Activated CD8-positive, alpha-beta memory T cell treated with anti-CD3 and anti-CD28 coated beads, Interleukin-2, amount 10 ng/mL, durations not matched to agents 7 days and 5 days (primary cell): ENCODE data around the gene NGFR. TPM values are rescaled to one million over a fixed set of nuclear protein-coding genes. Genes with fewer than 3 reads are reported as not detected.

ENCODE experiments used
- ATAC-seq: fragments of 150-1000 bp; cut with Tn5 transposase; one replicate; pipeline ENCODE4 v1.10.0; 2021; ENCODE audit warnings: moderate library complexity
- CTCF ChIA-PET: fragments of 350-600 bp; sonication (Branson Sonifier 250); formaldehyde crosslinking; loops from one replicate; lab custom pipeline; 2021; ENCODE audit warnings: antibody characterized with exemption; lab: Charles Lee
- DNase-seq: peaks from one replicate; pipeline ENCODE4 v3.0.0-alpha.2; 2020
- H3K27ac Mint-ChIP-seq: one replicate; pipeline ENCODE4 v1.8.0; 2021; ENCODE audit warnings: mild to moderate bottlenecking, mixed read lengths
- H3K27me3 Mint-ChIP-seq: one replicate; pipeline ENCODE4 v1.8.0; 2021; ENCODE audit warnings: mixed read lengths
- H3K36me3 Mint-ChIP-seq: one replicate; pipeline ENCODE4 v1.8.0; 2021; ENCODE audit warnings: mild to moderate bottlenecking, mixed read lengths
- H3K4me1 Mint-ChIP-seq: one replicate; pipeline ENCODE4 v1.8.0; 2021; ENCODE audit warnings: mixed read lengths
- H3K4me3 Mint-ChIP-seq: one replicate; pipeline ENCODE4 v1.8.0; 2021; ENCODE audit warnings: mild to moderate bottlenecking, moderate library complexity, mixed read lengths
- H3K9me3 Mint-ChIP-seq: one replicate; pipeline ENCODE4 v1.8.0; 2022; ENCODE audit warnings: low read depth, mixed read lengths
- total RNA-seq, 2 experiments: library from RNA; stranded (reverse); gene quantifications; one replicate each; pipeline ENCODE4 v1.2.3, GENCODE V29; 2021

Gene NGFR
- total RNA-seq, 2 experiments from 2014 or later, result 0.07 to 0.20 TPM

DNA sequence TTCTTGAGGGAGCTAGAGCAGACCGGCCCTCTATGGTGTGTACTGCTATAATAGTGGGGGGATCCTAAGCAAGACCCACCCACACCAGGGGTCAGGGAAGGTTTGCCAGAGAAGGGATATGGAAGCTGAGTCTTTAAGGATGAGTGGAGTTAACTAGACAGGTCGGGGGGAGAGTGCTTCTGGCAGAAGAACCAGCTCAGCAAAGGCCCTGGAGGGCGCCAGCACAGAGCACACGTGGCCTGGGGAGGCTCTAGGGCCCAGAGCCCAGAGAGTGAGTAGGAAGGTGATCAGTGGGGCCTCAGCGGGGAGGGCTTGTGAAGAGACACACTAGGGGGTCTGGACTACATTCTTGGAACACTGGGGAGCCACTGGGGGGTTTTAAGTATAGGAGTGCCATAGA lies 21.1 kb downstream of the NGFR start:
- no peak overlapping the region for H3K4me3 Mint-ChIP-seq
- CTCF ChIA-PET, result interaction anchor here (1.3 to 1.8 kb wide), 2 partner anchors 41 to 482 kb away, joined by 3 to 6 read pairs; no protein-coding TSS in a partner anchor
- ATAC-seq (no peak), DNase-seq (no peak)
- H3K4me1 Mint-ChIP-seq, result peaks cover 2% of the 10 kb centered on the region
- H3K27ac Mint-ChIP-seq, result no peak overlapping the region
- H3K9me3 Mint-ChIP-seq, result no peaks in the 10 kb centered on the region
- no peaks in the 10 kb centered on the region for H3K36me3 Mint-ChIP-seq
- peaks cover 5% of the 10 kb centered on the region for H3K27me3 Mint-ChIP-seq

DNA sequence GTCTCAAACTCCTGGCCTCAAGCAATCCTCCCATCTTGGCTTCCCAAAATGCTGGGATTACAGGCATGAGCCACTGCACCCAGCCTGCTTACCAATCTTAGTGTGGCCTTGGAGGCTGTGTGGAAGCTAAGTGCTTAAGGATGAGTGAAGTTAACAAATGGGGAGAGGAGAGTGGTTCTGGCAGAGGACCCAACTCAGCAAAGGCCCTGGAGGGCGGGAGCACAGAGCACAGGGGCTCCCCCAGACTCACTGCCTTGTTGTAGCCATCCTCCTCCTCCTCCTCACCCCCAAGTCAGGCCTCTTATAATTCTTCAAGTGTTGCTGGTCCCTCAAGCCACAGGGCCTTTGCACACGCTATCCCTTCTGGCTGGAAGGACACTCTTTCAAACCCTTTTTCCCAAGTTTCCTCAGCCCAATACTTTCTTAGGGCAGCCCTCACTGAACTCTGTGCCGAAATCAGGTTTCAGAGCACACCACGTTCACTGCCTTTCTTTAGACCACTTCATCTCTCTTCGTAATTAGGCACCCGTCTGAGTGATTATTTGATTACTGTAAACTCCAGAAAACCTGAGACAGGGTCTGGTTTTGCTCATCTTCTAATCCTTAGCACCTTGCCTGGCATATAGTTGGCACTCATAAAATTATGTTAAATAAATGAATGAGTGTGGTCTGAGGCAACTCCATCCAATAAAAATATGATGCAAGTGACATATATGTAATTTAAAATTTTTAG lies 23.4 kb downstream of the NGFR start:
- no peaks in the 10 kb centered on the region for H3K36me3 Mint-ChIP-seq
- H3K9me3 Mint-ChIP-seq, result no peaks in the 10 kb centered on the region
- H3K4me3 Mint-ChIP-seq, result no peak overlapping the region
- H3K27me3 Mint-ChIP-seq, result peaks cover 6% of the 10 kb centered on the region
- H3K27ac Mint-ChIP-seq, result no peak overlapping the region
- peaks cover 3% of the 10 kb centered on the region for H3K4me1 Mint-ChIP-seq
- CTCF ChIA-PET, result no interaction called here
- ATAC-seq (no peak), DNase-seq (no peak)

DNA sequence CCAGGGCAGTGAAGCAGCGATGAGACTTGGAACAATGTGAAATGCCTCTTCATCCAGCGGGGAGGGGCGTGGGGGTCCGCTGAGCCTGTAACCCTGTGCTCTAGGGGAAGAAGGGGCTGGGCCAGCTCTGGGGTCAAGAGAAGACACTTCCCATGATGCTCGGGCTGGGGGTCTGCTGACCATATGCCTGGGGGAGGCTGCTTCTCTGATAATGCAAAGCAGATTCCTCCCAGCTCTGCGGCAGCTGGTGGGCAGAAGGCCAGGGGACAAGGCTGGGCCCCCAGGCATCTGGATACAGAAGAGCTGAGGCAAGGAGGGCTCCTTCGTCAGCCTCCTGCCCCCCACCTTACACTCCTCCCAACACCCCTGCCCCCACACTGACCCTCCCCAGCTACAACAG lies 24.7 kb downstream of the NGFR start:
- Mint-ChIP-seq H3K36me3 (no peaks in the 10 kb centered on the region), H3K27ac (no peak overlapping the region), H3K27me3 (peaks cover 6% of the 10 kb centered on the region), H3K4me1 (peaks cover 5% of the 10 kb centered on the region), H3K4me3 (no peak overlapping the region), H3K9me3 (no peaks in the 10 kb centered on the region)
- CTCF ChIA-PET, result interaction anchor here (1.1 to 1.3 kb wide), 2 partner anchors 38 to 84 kb away, joined by 3 read pairs; no protein-coding TSS in a partner anchor
- ATAC-seq, result no peak
- no peak for DNase-seq

DNA sequence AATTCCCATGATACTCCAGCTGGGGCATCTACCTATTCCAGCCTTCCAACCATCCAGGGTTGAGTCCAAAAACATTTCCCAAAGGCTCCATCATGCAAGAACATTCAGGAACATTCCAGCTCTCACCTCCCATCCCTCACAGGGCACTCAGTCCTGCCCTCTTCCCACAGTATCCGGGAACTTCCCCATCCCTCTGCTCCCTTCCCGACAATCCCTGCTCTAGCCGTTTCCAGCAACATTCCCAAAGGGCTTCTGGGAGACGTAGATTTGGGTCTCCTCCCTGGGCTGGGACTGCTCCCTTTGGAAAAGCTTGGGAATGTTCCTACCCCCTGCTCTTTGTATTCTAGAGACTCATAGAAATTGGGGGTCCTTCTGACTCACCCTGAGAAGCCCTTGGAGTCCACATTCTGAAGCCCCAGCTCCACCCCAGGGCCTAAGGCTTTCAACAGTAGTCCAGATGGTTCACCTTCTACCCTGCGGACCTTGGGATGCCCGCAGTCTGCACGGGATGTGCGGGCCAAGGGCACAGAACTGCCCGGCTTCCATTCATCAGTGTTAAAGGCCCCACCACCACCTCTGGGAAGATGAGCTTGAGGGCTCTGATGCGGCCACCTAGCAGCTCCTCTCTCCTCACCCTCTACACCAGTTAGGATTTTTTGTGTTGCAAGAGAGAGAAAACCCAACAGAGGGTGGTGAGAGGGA lies 25.4 kb downstream of the NGFR start:
- H3K4me1 Mint-ChIP-seq, result peaks cover 3% of the 10 kb centered on the region
- no peaks in the 10 kb centered on the region for H3K36me3 Mint-ChIP-seq
- no peak for DNase-seq
- CTCF ChIA-PET, result interaction anchor here (1.1 to 1.3 kb wide), 2 partner anchors 37 to 85 kb away, joined by 3 read pairs; no protein-coding TSS in a partner anchor
- H3K27ac Mint-ChIP-seq, result no peak overlapping the region
- H3K9me3 Mint-ChIP-seq, result no peaks in the 10 kb centered on the region
- H3K4me3 Mint-ChIP-seq, result no peak overlapping the region
- H3K27me3 Mint-ChIP-seq, result peaks cover 6% of the 10 kb centered on the region
- no peak for ATAC-seq

DNA sequence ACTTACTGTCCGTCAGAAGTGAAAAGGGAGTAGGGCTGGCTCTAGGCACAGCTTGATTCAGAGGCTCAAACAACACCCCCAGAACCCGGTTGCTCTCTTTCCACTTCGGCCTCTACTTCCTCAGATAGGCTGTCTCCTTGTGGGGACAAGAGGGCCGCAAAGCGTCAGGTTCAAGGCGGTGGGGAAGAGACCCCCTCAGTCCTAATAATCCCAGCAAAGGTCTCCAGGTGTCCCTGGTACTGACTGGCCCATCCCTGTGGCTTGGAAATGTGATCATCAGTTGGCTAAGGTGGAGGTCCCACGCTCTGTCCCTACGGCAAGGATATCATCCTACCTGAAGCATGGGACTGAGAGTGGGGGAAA lies 26.0 kb downstream of the NGFR start:
- Mint-ChIP-seq H3K36me3 (no peaks in the 10 kb centered on the region), H3K4me3 (no peak overlapping the region), H3K27ac (no peak overlapping the region), H3K9me3 (no peaks in the 10 kb centered on the region), H3K27me3 (peaks cover 6% of the 10 kb centered on the region), H3K4me1 (peaks cover 3% of the 10 kb centered on the region)
- CTCF ChIA-PET, result no interaction called here
- ATAC-seq, result no peak
- DNase-seq, result no peak

DNA sequence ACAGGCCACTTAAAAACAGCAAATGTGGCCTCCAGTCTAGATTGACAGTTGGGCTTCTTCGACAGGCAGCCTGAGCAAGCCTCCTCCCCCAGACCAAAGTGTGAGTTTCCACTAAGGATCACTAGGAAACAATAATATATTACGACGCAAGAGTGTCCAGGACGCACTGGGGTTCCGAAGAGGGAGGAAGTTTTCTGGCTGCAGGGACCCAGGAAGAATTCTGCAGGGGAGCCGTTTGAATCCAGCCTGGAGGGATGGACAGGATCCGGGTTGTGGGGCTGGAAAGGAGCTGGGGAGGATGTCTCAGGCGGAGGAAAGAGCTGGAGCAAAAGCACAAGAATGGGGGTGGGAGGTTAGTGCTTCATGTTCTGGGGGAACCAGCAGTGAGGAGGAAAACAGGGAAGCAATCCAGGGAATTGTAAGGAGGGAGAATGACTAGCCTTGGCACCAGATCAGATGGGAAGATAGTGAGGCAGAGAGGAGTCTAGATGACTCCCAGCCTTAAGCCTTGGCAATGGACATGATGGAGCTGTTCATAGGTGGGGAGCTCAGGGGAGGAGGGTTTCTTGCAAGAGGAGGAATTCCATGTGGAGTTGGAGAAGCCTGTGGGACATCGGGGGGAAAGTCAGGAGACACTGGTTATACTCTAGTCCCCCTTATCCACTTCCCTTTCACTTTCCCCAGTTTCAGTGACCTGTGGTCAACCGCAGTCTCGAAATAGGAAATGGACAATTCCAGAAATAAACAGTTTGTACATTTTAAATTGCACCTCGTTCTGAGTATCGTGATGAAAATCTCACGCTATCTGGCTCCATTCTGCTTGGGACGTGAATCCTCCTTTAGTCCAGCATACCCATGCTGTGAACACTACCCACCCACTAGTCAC lies 26.6 kb downstream of the NGFR start:
- Mint-ChIP-seq H3K27me3 (peaks cover 6% of the 10 kb centered on the region), H3K4me3 (no peak overlapping the region), H3K9me3 (no peaks in the 10 kb centered on the region), H3K27ac (no peak overlapping the region), H3K36me3 (no peaks in the 10 kb centered on the region), H3K4me1 (peaks cover 3% of the 10 kb centered on the region)
- CTCF ChIA-PET, result interaction anchor here (0.6 to 1.2 kb wide), 2 partner anchors 36 to 438 kb away, joined by 3 read pairs; no protein-coding TSS in a partner anchor
- DNase-seq (no peak), ATAC-seq (no peak)

DNA sequence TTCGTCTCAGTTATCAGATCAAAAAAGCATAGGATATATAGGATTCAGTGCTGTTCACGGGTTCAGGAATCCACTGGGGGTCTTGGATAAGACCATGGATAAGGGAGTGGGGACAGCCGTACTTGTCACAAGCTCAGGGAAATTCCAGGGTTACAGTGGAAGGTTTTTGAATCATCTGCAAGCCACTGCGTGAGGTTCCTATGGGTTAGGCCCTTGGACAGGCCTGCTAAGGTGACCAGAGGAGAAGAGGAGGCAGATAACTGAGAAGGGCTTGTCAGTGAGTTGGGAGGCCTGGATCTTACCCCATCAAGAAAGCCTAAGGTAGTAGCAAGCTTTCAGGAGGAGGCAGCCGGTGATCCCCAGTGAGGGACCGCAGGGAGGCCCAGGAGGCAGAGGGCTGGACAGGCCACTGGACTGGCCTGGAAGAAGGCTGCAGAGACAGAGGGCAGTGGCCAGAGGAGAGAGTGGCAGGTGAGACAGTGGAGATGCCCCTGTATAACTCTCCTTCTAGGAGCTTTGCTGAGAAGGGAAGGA lies 27.3 kb downstream of the NGFR start:
- Mint-ChIP-seq H3K9me3 (no peaks in the 10 kb centered on the region), H3K27me3 (peaks cover 6% of the 10 kb centered on the region), H3K4me3 (no peak overlapping the region), H3K4me1 (peaks cover 3% of the 10 kb centered on the region), H3K36me3 (no peaks in the 10 kb centered on the region), H3K27ac (no peak overlapping the region)
- DNase-seq (no peak), ATAC-seq (no peak)
- CTCF ChIA-PET, result interaction anchor here (0.6 to 1.4 kb wide), 3 partner anchors 35 to 439 kb away, joined by 3 read pairs; no protein-coding TSS in a partner anchor

DNA sequence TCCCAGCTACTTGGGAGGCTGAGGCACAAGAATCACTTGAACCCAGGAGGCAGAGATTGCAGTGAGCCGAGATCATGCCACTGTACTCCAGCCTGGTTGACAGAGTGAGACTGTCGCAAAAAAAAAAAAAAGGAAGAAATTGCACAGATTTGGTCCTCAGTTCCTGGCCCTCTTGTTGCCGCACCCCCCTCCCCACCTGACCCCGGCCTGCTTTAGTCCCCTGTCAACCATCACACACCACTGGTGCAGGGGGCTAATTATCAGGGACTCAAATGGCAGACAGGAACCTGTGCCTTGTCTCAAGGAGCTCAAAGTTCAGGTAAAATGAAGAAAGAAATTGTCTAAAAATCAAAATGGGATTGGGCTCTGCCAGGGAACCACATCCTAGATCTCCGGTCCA lies 28.1 kb downstream of the NGFR start:
- DNase-seq (no peak), ATAC-seq (no peak)
- Mint-ChIP-seq H3K27me3 (peaks cover 9% of the 10 kb centered on the region), H3K4me1 (peaks cover 3% of the 10 kb centered on the region), H3K9me3 (no peaks in the 10 kb centered on the region), H3K4me3 (no peak overlapping the region), H3K36me3 (no peaks in the 10 kb centered on the region), H3K27ac (no peak overlapping the region)
- CTCF ChIA-PET, result interaction anchor here (0.9 to 1.6 kb wide), 4 partner anchors 33 to 115 kb away, joined by 3 to 6 read pairs (median 4); no protein-coding TSS in a partner anchor

DNA sequence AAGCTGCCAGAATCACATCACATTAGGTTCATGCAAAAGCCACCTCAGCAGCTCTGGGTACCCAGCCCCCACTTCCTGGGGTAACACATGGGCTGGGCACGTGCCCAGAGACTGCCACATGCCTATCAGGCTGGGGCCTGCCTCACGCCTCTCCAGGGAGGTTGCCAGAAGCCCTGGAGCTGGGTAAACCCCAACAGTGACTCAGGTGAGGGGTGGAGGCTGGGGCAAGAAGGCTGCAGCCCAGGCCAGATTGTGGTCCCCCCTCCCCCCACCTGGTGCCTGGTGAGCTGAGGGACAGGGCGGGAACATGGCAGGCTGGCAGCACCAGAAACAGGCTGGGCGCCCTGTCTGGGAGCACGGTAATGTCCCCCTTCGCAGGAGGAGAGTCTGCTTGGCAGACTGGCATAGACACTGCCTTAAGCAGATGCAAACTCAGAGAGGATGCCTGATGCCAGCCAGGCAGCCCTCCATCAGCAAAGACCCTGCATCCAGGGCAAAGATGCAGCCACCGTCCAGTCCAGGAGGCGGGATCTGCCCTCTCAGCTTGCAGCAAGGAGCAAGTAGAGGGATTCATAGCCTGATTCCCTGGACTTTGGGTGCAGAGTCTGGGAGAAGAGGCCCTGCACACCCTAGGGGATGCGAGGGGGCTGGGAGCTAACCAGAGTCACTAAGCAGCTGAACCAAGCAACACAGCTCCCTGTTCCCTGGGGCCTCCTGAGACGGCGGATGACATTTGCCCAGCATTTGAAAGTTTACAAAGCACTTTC lies 28.8 kb downstream of the NGFR start:
- Mint-ChIP-seq H3K27ac (no peak overlapping the region), H3K27me3 (peaks cover 13% of the 10 kb centered on the region), H3K4me3 (no peak overlapping the region), H3K36me3 (no peaks in the 10 kb centered on the region), H3K9me3 (no peaks in the 10 kb centered on the region), H3K4me1 (peaks cover 3% of the 10 kb centered on the region)
- ATAC-seq (peak; percentile 68), DNase-seq (peak; percentile 56)
- CTCF ChIA-PET, result interaction anchor here (0.9 to 1.6 kb wide), 3 partner anchors 32 to 116 kb away, joined by 3 to 6 read pairs (median 5); no protein-coding TSS in a partner anchor

DNA sequence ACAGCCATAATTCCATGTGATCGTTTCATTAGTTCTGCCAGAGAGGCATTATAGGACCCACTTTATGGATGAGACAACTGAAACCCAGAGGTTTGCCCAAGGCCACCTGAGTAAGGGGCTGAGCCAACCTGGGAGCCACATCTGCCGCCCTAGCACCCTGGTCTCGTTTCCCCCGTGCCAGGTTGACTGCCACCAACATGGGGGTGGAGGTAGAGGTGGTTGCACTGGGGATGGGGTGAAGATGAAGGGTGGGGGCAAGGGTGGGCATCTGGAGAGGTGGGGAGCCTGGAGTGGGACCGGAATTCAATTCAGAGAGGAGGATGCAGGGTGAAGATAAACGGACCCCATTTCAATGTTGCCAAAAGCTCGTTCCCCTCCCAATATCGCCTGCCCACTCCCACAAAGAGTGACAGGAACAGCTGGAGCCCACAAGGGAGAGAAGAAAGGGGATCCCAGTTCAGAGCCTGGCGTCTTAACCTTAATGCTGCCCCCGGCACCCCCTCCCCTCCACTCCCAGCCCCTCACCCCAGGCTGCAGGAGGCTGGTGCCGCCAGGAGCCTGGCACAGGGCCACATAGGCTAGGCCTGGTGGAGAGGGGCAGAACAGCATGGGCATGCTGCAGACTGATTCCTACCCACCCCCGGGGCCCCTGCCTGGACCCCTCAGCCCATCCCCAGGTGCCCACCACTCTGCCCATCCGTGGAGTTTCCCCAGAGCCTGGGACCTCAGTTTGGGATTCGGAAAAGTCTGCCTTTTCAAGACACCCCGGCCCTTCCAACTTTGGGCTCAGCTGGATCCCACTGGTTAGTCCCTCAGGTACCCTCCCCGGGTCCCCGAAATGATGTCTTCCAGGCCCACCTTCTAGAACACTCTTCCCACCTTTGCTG lies 29.6 kb downstream of the NGFR start:
- H3K4me1 Mint-ChIP-seq, result peaks cover 3% of the 10 kb centered on the region
- DNase-seq (no peak), ATAC-seq (no peak)
- peaks cover 15% of the 10 kb centered on the region for H3K27me3 Mint-ChIP-seq
- H3K36me3 Mint-ChIP-seq, result no peaks in the 10 kb centered on the region
- no peak overlapping the region for H3K27ac Mint-ChIP-seq
- CTCF ChIA-PET, result interaction anchor here (1.6 kb wide), 1 partner anchor 33 kb away, joined by 6 read pairs; no protein-coding TSS in a partner anchor
- no peak overlapping the region for H3K4me3 Mint-ChIP-seq
- no peaks in the 10 kb centered on the region for H3K9me3 Mint-ChIP-seq

DNA sequence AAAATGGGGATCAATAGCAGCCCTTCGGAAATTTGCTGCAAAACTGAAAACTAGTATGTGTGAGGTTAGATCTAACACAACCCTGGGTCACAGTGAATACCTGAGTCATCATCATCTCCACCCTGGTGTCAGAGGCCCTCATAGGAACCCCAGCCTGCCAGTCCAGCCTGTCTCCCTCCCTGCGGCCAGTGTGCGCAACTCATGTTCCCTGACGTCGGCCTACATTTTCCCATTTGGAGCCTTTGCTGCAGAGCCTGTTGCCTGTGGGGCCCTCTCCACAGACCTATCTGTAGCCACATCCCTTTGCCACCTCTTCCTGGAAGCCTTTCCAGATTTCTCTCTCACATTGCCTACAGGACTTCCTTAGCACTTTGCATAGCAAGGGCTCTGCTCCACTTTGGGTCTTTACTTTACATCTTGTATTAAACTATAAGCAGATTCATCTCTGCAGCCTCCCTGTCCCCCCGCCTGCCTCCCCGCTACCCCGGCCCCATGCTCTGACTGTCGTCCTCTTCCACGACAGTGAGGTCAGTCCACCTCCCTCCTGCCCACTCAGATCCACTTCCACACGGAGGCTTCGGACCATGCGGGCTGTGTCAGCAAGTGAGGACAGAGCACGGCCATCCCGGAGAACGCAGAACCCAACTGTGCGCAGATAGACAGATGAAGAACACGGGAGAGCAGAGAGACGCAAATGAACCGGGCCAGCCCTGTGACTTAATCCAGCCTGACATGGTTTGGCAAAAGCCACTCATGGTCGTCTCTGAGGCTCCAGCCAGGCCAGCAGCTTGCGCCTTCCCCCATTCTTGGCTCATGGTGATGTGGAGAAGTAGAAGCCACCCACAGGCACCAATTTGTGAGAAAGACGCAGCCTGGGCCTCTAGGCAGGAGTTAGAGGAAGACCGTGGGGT lies 31.0 kb downstream of the NGFR start:
- DNase-seq (no peak), ATAC-seq (no peak)
- Mint-ChIP-seq H3K36me3 (no peaks in the 10 kb centered on the region), H3K4me1 (peaks cover 3% of the 10 kb centered on the region), H3K27me3 (peaks cover 25% of the 10 kb centered on the region), H3K27ac (no peak overlapping the region), H3K9me3 (no peaks in the 10 kb centered on the region), H3K4me3 (no peak overlapping the region)
- CTCF ChIA-PET, result interaction anchor here (1.5 kb wide), 1 partner anchor 31 kb away, joined by 7 read pairs; no protein-coding TSS in a partner anchor
